Panc1 (cell line): ENCODE data around the gene BCO2. TPM values are rescaled to one million over a fixed set of nuclear protein-coding genes. Genes with fewer than 3 reads are reported as not detected.

Experiments used
- ATAC-seq: fragments of 200-7000 bp; cut with Tn5 transposase; 2 replicates; pipeline ENCODE4 v1.9.1; 2020; ENCODE audit warnings: mild to moderate bottlenecking, moderate library complexity
- BruUV-seq: library from RNA; stranded (reverse); fragments of 400-500 nt; replicated peaks from 2 replicates; lab custom pipeline; 2021; lab: Mats Ljungman, UMichigan
- CTCF ChIA-PET: fragments of 300-600 bp; sonication (Branson Sonifier 250); formaldehyde crosslinking; loops from one replicate; lab custom pipeline; 2022; ENCODE audit warnings: antibody characterized with exemption; lab: Charles Lee
- POLR2A ChIA-PET: fragments of 300-600 bp; sonication (Branson Sonifier 250); formaldehyde crosslinking; loops from one replicate; lab custom pipeline; 2022; ENCODE audit warnings: antibody characterized with exemption; lab: Charles Lee
- DNase-seq: peaks from one replicate; pipeline ENCODE4 v3.0.0-alpha.2; 2010; ENCODE audit warnings: low read depth, low spot score
- H3K27ac ChIP-seq: 2 replicates; pipeline ENCODE4 v1.5.1; 2011; ENCODE audit warnings: mild to moderate bottlenecking, low read length, inconsistent platforms
- H3K27me3 ChIP-seq: fragments of 200-500 bp; sonication (Bioruptor generic); 2 replicates; pipeline ENCODE4 v1.6.0; 2014; ENCODE audit warnings: low read length, inconsistent platforms; ENCODE audit not compliant: control insufficient read depth, insufficient read depth
- H3K36me3 ChIP-seq: fragments of 200-500 bp; sonication (Bioruptor generic); 2 replicates; pipeline ENCODE4 v1.5.1; 2014; ENCODE audit warnings: inconsistent platforms, mild to moderate bottlenecking, low read length, moderate library complexity; ENCODE audit not compliant: control insufficient read depth, insufficient read depth
- H3K4me1 ChIP-seq: 2 replicates; pipeline ENCODE4 v1.5.1; 2011; ENCODE audit warnings: inconsistent platforms, mild to moderate bottlenecking, low read length, moderate library complexity; ENCODE audit not compliant: control insufficient read depth, insufficient read depth
- H3K4me3 ChIP-seq, 2 experiments: 2 replicates each; pipeline ENCODE4 v1.5.1; 2011 to 2012; ENCODE audit warnings: low read depth in 2 of 2, low read length in 2 of 2, mild to moderate bottlenecking in 2 of 2, inconsistent platforms in 1 of 2, moderate library complexity in 1 of 2
- H3K9me3 ChIP-seq: fragments of 200-500 bp; sonication (Bioruptor generic); 2 replicates; pipeline ENCODE4 v1.5.1; 2014; ENCODE audit warnings: low read depth, mild to moderate bottlenecking, inconsistent platforms, low read length, moderate library complexity; ENCODE audit not compliant: control insufficient read depth, insufficient read depth
- SIN3A ChIP-seq: IDR thresholded peaks from 2 replicates; pipeline ENCODE4 v1.6.1; 2012; ENCODE audit warnings: low read depth, mild to moderate bottlenecking, low read length, moderate library complexity, borderline replicate concordance; ENCODE audit not compliant: insufficient read depth
- TCF7L2 ChIP-seq: IDR thresholded peaks from 2 replicates; pipeline ENCODE4 v1.6.1; 2011; ENCODE audit warnings: mild to moderate bottlenecking, low read depth, low read length, inconsistent platforms
- in situ Hi-C: cut with HindIII; loops from 2 replicates; pipeline ENCODE4 v1.10.0; 2016; ENCODE audit warnings: low sequenced_read_pairs, low pct_unique_long_range_greater_than_20kb
- intact Hi-C: fragments of 100-400 bp; cut with micrococcal nuclease; formaldehyde crosslinking; loops from one replicate; pipeline ENCODE4 v1.10.0; 2022; ENCODE audit not compliant: unreplicated experiment
- total RNA-seq: library from RNA; stranded (reverse); gene quantifications from one replicate; pipeline ENCODE4 v1.2.1, GENCODE V29; 2021; ENCODE audit not compliant: unreplicated experiment
- TF ChIP-seq, protein P1 (sequence below), 2 experiments: IDR thresholded peaks; 2 replicates each; pipeline ENCODE4 v1.6.1; 2011 to 2012; ENCODE audit warnings: low read depth in 2 of 2, control low read depth in 1 of 2, low read length in 1 of 2, mild to moderate bottlenecking in 1 of 2, moderate library complexity in 1 of 2; ENCODE audit not compliant: insufficient read depth in 1 of 2

Gene BCO2
- total RNA-seq, 1 experiment from 2014 or later: 2.5 TPM

DNA sequence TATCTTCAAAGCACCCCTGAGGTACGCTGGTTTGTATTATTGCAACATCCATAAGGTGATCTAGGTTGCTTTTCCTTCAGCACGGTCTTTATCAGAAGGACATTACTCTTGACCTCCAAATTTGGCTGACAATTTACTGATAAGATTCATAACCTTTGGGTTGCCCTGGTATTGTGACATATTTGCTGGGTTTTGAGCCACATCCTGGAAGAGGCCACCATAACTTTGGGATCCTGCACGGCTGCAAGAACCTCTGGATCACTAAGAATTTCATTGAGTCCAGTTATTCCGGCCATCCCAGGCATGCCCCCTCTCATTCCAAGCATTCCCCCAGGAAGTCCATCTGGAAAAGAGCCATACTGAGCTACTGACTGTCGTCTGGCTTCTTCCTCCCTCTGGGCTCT is 91.9 kb downstream of the BCO2 start:
- in situ Hi-C loops (no loop called here), intact Hi-C loops (no loop called here)
- CTCF ChIA-PET: interaction anchor here (0.6 kb wide), 1 partner anchor 10 kb away, joined by 3 read pairs; no protein-coding TSS in a partner anchor
- Histone ChIP-seq H3K4me1 (no peaks in the 10 kb centered on the region), H3K27me3 (no peaks in the 10 kb centered on the region), H3K4me3 (no peak overlapping the region), H3K9me3 (no peaks in the 10 kb centered on the region), H3K27ac (no peak overlapping the region), H3K36me3 (no peaks in the 10 kb centered on the region)
- no peak for DNase-seq
- no TSS peak for BruUV-seq
- no peak for ATAC-seq
- POLR2A ChIA-PET: no interaction called here
- TF ChIP-seq TCF7L2: no peak
- TF ChIP-seq SIN3A: no peak

DNA sequence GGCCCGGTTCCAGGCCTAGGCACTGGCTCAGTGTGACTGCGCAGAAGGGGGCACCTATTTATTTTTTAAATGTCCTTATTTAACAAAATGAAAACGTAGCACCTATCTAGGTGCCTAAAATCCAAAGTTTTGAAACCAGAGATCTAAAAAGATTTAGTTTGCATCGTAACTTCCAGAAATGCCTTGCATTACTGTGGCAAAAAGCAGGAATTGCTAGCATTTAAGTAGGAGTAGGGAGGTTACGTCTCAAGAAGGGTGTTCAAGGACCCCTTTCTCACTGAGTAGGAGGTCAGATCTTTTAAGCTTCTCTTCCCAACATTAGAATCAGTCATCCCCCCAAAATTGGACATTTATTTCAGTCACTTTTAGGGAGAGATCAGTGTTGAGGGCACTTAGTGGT is 93.1 kb downstream of the BCO2 start:
- no peaks in the 10 kb centered on the region for H3K9me3 ChIP-seq
- H3K4me1 ChIP-seq: no peaks in the 10 kb centered on the region
- intact Hi-C loops: no loop called here
- no TSS peak for BruUV-seq
- H3K27ac ChIP-seq: no peak overlapping the region
- no peaks in the 10 kb centered on the region for H3K27me3 ChIP-seq
- POLR2A ChIA-PET: interaction anchor here (0.6 kb wide), 1 partner anchor 24 kb away, joined by 5 read pairs; no protein-coding TSS in a partner anchor
- CTCF ChIA-PET: no interaction called here
- DNase-seq (no peak), ATAC-seq (no peak)
- H3K4me3 ChIP-seq: no peak overlapping the region
- TF ChIP-seq TCF7L2: no peak
- TF ChIP-seq, protein P1, sequence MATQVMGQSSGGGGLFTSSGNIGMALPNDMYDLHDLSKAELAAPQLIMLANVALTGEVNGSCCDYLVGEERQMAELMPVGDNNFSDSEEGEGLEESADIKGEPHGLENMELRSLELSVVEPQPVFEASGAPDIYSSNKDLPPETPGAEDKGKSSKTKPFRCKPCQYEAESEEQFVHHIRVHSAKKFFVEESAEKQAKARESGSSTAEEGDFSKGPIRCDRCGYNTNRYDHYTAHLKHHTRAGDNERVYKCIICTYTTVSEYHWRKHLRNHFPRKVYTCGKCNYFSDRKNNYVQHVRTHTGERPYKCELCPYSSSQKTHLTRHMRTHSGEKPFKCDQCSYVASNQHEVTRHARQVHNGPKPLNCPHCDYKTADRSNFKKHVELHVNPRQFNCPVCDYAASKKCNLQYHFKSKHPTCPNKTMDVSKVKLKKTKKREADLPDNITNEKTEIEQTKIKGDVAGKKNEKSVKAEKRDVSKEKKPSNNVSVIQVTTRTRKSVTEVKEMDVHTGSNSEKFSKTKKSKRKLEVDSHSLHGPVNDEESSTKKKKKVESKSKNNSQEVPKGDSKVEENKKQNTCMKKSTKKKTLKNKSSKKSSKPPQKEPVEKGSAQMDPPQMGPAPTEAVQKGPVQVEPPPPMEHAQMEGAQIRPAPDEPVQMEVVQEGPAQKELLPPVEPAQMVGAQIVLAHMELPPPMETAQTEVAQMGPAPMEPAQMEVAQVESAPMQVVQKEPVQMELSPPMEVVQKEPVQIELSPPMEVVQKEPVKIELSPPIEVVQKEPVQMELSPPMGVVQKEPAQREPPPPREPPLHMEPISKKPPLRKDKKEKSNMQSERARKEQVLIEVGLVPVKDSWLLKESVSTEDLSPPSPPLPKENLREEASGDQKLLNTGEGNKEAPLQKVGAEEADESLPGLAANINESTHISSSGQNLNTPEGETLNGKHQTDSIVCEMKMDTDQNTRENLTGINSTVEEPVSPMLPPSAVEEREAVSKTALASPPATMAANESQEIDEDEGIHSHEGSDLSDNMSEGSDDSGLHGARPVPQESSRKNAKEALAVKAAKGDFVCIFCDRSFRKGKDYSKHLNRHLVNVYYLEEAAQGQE (IDR thresholded peaks at IDR 0.05; ENCODE audit: insufficient read depth in 1 of 2, low read depth in 2 of 2, low read length in 1 of 2): no peak
- no peaks in the 10 kb centered on the region for H3K36me3 ChIP-seq
- in situ Hi-C loops: no loop called here

Other genes starting within 250 kb of the BCO2 start
- gene DIXDC1, start 238.2 kb upstream of the BCO2 start, total RNA-seq: 11.7 TPM
- gene DLAT, start 150.1 kb upstream of the BCO2 start, total RNA-seq: 75.9 TPM
- 3.0 TPM for gene PIH1D2, start 101.5 kb upstream of the BCO2 start, total RNA-seq
- gene NKAPD1, start 101.2 kb upstream of the BCO2 start, total RNA-seq: 19.7 TPM
- 87.3 TPM for gene TIMM8B, start 88.8 kb upstream of the BCO2 start, total RNA-seq
- 166 TPM for gene SDHD, start 88.6 kb upstream of the BCO2 start, total RNA-seq
- 22.5 TPM for gene IL18, start 11.4 kb upstream of the BCO2 start, total RNA-seq
- 0.23 TPM for gene TEX12, start 8.1 kb upstream of the BCO2 start, total RNA-seq
- 64.2 TPM for gene PTS, start 50.9 kb downstream of the BCO2 start, total RNA-seq
- gene PLET1, start 85.3 kb downstream of the BCO2 start, total RNA-seq: not detected